ENCODE measurements around the gene SSRP1. TPM values are rescaled to one million over a fixed set of nuclear protein-coding genes. Genes with fewer than 3 reads are reported as not detected.

Gene SSRP1
- total RNA-seq, 1 donor from 2014 or later: 110 TPM

- no peak overlapping the region for H3K4me3 Mint-ChIP-seq
- TF ChIP-seq, protein P1, sequence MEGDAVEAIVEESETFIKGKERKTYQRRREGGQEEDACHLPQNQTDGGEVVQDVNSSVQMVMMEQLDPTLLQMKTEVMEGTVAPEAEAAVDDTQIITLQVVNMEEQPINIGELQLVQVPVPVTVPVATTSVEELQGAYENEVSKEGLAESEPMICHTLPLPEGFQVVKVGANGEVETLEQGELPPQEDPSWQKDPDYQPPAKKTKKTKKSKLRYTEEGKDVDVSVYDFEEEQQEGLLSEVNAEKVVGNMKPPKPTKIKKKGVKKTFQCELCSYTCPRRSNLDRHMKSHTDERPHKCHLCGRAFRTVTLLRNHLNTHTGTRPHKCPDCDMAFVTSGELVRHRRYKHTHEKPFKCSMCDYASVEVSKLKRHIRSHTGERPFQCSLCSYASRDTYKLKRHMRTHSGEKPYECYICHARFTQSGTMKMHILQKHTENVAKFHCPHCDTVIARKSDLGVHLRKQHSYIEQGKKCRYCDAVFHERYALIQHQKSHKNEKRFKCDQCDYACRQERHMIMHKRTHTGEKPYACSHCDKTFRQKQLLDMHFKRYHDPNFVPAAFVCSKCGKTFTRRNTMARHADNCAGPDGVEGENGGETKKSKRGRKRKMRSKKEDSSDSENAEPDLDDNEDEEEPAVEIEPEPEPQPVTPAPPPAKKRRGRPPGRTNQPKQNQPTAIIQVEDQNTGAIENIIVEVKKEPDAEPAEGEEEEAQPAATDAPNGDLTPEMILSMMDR (IDR thresholded peaks at IDR 0.05; ENCODE audit: unreplicated experiment): no peak
- no peaks in the 10 kb centered on the region for H3K9me3 Mint-ChIP-seq
- H3K27me3 Mint-ChIP-seq (ENCODE audit: low read depth): peaks cover 8% of the 10 kb centered on the region
- peaks cover 3% of the 10 kb centered on the region for H3K4me1 Mint-ChIP-seq
- no peak for DNase-seq (ENCODE audit: low spot score in 2 of 2, unreplicated experiment in 2 of 2)
- H3K27ac Mint-ChIP-seq: no peak overlapping the region
- no peaks in the 10 kb centered on the region for H3K36me3 Mint-ChIP-seq
Measured at GRCh38 chr11:57358543-57358961, 22.9 kb upstream of the SSRP1 start.

GRCh38 chr11:57357856-57358255 is 22.2 kb upstream of the SSRP1 start:
- TF ChIP-seq, protein P1 (IDR thresholded peaks at IDR 0.05; ENCODE audit: unreplicated experiment): no peak
- Mint-ChIP-seq H3K4me3 (no peak overlapping the region), H3K27me3 (ENCODE audit: low read depth) (peaks cover 2% of the 10 kb centered on the region), H3K4me1 (peaks cover 3% of the 10 kb centered on the region), H3K9me3 (no peaks in the 10 kb centered on the region), H3K36me3 (no peaks in the 10 kb centered on the region), H3K27ac (no peak overlapping the region)
- no peak for DNase-seq (ENCODE audit: low spot score in 2 of 2, unreplicated experiment in 2 of 2)

DNA sequence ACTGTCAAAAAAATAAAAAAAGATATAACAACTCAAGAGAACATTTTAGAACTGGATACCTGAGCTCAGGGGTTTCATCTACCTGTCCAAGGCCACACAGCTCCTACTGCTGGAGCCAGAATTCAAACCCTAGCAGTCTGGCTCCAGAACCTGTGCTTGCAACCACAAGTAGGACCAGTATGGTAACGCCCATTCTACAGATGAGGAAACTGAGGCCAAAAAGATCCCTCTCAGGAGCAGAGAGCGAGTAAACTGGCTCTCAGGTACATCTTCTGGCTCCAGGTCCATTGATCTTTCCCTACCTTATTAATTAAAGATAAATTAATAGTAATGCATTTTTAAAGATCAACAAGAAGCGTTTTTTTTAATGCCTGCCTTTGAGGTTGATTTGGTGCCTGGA is 21.6 kb upstream of the SSRP1 start:
- Mint-ChIP-seq H3K4me1 (peaks cover 3% of the 10 kb centered on the region), H3K27ac (no peak overlapping the region), H3K9me3 (no peaks in the 10 kb centered on the region), H3K36me3 (no peaks in the 10 kb centered on the region), H3K27me3 (ENCODE audit: low read depth) (peaks cover 2% of the 10 kb centered on the region), H3K4me3 (no peak overlapping the region)
- TF ChIP-seq, protein P1 (IDR thresholded peaks at IDR 0.05; ENCODE audit: unreplicated experiment): no peak
- DNase-seq (ENCODE audit: low spot score in 2 of 2, unreplicated experiment in 2 of 2): no peak

- Mint-ChIP-seq H3K9me3 (no peaks in the 10 kb centered on the region), H3K27ac (no peak overlapping the region), H3K4me1 (peaks cover 3% of the 10 kb centered on the region), H3K27me3 (ENCODE audit: low read depth) (no peaks in the 10 kb centered on the region), H3K4me3 (no peak overlapping the region), H3K36me3 (no peaks in the 10 kb centered on the region)
- TF ChIP-seq, protein P1 (IDR thresholded peaks at IDR 0.05; ENCODE audit: unreplicated experiment): no peak
- no peak for DNase-seq (ENCODE audit: low spot score in 2 of 2, unreplicated experiment in 2 of 2)
Measured at GRCh38 chr11:57356268-57356667, 20.6 kb upstream of the SSRP1 start.

- DNase-seq (ENCODE audit: low spot score in 2 of 2, unreplicated experiment in 2 of 2): no peak
- H3K9me3 Mint-ChIP-seq: no peaks in the 10 kb centered on the region
- H3K4me1 Mint-ChIP-seq: peaks cover 7% of the 10 kb centered on the region
- TF ChIP-seq, protein P1 (IDR thresholded peaks at IDR 0.05; ENCODE audit: unreplicated experiment): no peak
- H3K27me3 Mint-ChIP-seq (ENCODE audit: low read depth): peaks cover 3% of the 10 kb centered on the region
- no peaks in the 10 kb centered on the region for H3K36me3 Mint-ChIP-seq
- no peak overlapping the region for H3K27ac Mint-ChIP-seq
- no peak overlapping the region for H3K4me3 Mint-ChIP-seq
Measured at GRCh38 chr11:57354699-57355098, 19.0 kb upstream of the SSRP1 start.

- Mint-ChIP-seq H3K4me1 (peaks cover 7% of the 10 kb centered on the region), H3K4me3 (no peak overlapping the region), H3K27ac (no peak overlapping the region), H3K27me3 (ENCODE audit: low read depth) (peaks cover 3% of the 10 kb centered on the region), H3K36me3 (no peaks in the 10 kb centered on the region), H3K9me3 (no peaks in the 10 kb centered on the region)
- TF ChIP-seq, protein P1 (IDR thresholded peaks at IDR 0.05; ENCODE audit: unreplicated experiment): no peak
- no peak for DNase-seq (ENCODE audit: low spot score in 2 of 2, unreplicated experiment in 2 of 2)
Measured at GRCh38 chr11:57353852-57354251, 18.2 kb upstream of the SSRP1 start.
